Mesothelial cell of epicardium (in vitro differentiated cells): ENCODE measurements around the gene FTO. TPM values are rescaled to one million over a fixed set of nuclear protein-coding genes. Genes with fewer than 3 reads are reported as not detected.

Experiments used
- DNase-seq, 2 experiments: peaks; one replicate each; pipeline ENCODE4 v3.0.0; 2021; ENCODE audit warnings: low spot score in 2 of 2; ENCODE audit not compliant: unreplicated experiment in 2 of 2
- H3K27ac Mint-ChIP-seq: 2 replicates; pipeline ENCODE4 v1.8.0; 2021; ENCODE audit warnings: mixed read lengths
- H3K27me3 Mint-ChIP-seq: 2 replicates; pipeline ENCODE4 v1.8.0; 2021; ENCODE audit warnings: low read depth, mixed read lengths
- H3K36me3 Mint-ChIP-seq: 2 replicates; pipeline ENCODE4 v1.8.0; 2021; ENCODE audit warnings: mixed read lengths
- H3K4me1 Mint-ChIP-seq: 2 replicates; pipeline ENCODE4 v1.8.0; 2021; ENCODE audit warnings: mixed read lengths
- H3K4me3 Mint-ChIP-seq: 2 replicates; pipeline ENCODE4 v1.8.0; 2021; ENCODE audit warnings: mild to moderate bottlenecking, moderate library complexity, mixed read lengths
- H3K9me3 Mint-ChIP-seq: 2 replicates; pipeline ENCODE4 v1.8.0; 2021; ENCODE audit warnings: mixed read lengths
- CTCF ChIP-seq: fragments of 200-600 bp; sonication (generic); IDR thresholded peaks from one replicate; pipeline ENCODE4 v1.5.0; 2021; ENCODE audit warnings: antibody characterized with exemption; ENCODE audit not compliant: unreplicated experiment
- total RNA-seq: library from RNA; stranded (reverse); gene quantifications from 3 replicates; pipeline ENCODE4 v1.2.1, GENCODE V29; 2021

Gene FTO
- total RNA-seq, 1 donor from 2014 or later: 103 TPM

- no peaks in the 10 kb centered on the region for H3K9me3 Mint-ChIP-seq
- peaks cover 63% of the 10 kb centered on the region for H3K4me1 Mint-ChIP-seq
- H3K27me3 Mint-ChIP-seq: no peaks in the 10 kb centered on the region
- H3K4me3 Mint-ChIP-seq: no peak overlapping the region
- TF ChIP-seq CTCF: no peak
- H3K27ac Mint-ChIP-seq: peak overlapping the region; percentile 16
- no peaks in the 10 kb centered on the region for H3K36me3 Mint-ChIP-seq
- no peak for DNase-seq
Measured at GRCh38 chr16:53948326-53948725, 244.4 kb downstream of the FTO start.

- Mint-ChIP-seq H3K27me3 (no peaks in the 10 kb centered on the region), H3K4me1 (peaks cover 65% of the 10 kb centered on the region)
- no peak for TF ChIP-seq CTCF
Measured at GRCh38 chr16:53948734-53949430, 244.9 kb downstream of the FTO start.

DNA sequence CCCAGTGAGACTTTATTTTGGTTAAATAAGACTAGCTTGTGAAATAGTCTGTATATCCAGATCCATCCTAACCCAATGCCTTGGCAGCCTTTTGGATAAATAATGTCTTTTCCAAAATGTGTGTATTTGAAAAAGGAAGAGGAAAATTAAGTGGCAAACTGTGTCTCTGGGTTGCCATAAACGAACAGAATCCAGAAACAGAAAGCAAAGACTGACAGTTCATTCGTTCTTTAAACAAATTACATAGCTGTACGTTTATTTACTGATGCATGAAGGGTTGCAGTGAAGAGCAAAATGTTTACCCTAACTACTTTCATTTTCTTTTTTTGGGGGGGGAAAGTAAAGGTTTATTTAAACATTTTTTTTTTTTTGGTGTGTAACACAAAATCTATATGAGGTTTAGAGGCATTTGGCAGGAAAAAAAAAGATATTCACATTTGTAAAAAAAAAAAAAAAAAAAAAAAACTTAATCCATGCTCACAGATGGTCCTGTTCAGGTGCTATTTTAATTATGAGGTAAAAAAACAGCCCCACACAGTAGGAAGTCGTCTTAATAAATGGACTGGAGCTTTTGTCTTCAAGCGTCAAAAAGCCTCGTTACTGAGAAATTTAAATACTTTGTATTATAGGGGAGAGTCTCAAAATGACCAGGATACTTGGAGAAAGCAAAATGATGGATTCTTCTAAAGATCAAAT is 245.9 kb downstream of the FTO start:
- H3K9me3 Mint-ChIP-seq: no peaks in the 10 kb centered on the region
- H3K4me1 Mint-ChIP-seq: peaks cover 65% of the 10 kb centered on the region
- no peaks in the 10 kb centered on the region for H3K36me3 Mint-ChIP-seq
- H3K27ac Mint-ChIP-seq: no peak overlapping the region
- no peak for DNase-seq
- no peak overlapping the region for H3K4me3 Mint-ChIP-seq
- TF ChIP-seq CTCF: no peak
- H3K27me3 Mint-ChIP-seq: no peaks in the 10 kb centered on the region

More at GRCh38 chr16:53948734-53949430, 244.9 kb downstream of the FTO start:
- no peak overlapping the region for H3K27ac Mint-ChIP-seq
- no peak overlapping the region for H3K4me3 Mint-ChIP-seq
- no peaks in the 10 kb centered on the region for H3K36me3 Mint-ChIP-seq
- DNase-seq: no peak
- H3K9me3 Mint-ChIP-seq: no peaks in the 10 kb centered on the region

- Mint-ChIP-seq H3K4me1 (peaks cover 67% of the 10 kb centered on the region), H3K27me3 (no peaks in the 10 kb centered on the region), H3K36me3 (peaks cover 6% of the 10 kb centered on the region), H3K27ac (no peak overlapping the region), H3K9me3 (no peaks in the 10 kb centered on the region), H3K4me3 (no peak overlapping the region)
- TF ChIP-seq CTCF: no peak
- DNase-seq: no peak
Measured at GRCh38 chr16:53950677-53951076, 246.7 kb downstream of the FTO start.

DNA sequence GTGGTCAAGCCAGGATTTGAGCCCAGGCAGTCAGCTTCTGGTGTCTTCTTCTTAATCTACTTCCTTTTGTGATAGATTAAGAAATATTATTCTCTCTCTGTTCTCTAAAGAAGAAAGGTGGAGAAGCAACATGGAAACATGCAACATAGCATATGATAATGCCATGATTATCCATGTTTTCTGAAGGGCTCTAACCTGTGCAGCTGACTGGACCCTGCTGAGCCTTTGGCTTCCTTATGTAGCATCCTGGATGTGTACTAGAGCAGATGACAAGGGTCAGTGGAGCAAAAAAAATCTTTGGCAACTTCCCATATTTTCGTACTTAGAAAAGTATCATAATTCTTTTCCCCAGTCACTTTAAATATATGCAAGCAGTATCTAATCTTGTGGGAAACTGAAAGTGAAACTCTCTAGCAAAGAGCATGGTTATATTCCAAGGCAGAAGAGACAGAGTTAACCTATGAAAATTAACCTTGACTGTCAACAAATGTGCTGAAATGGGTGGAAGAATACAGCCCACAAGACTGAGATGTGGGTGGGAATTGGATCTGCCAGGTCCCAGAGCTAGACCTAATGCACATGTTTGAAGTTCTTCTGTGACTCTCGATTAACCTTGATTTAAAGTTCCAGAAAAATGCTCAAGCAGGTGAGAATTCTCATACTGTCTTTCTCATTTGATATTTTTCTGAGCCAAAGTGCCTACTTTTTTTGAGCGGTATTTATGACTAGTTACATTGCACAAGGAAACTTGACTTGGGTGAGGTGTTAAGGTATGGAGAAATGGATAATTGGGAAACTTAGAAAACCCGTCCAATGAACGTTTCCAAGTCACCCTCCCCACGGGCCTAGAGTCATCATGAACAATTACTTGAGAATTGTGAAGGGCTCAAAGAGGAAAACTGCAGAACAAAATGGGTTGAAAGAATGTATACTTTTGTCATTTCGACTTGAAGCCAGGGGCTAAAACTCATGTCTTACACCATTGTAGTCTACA is 248.6 kb downstream of the FTO start:
- Mint-ChIP-seq H3K36me3 (peaks cover 10% of the 10 kb centered on the region), H3K27ac (peak overlapping the region; percentile 79), H3K27me3 (no peaks in the 10 kb centered on the region), H3K9me3 (no peaks in the 10 kb centered on the region), H3K4me1 (peaks cover 51% of the 10 kb centered on the region), H3K4me3 (no peak overlapping the region)
- DNase-seq: no peak
- no peak for TF ChIP-seq CTCF
